ENCODE data around the gene CCL2.
A peak's percentile ranks its signal among the peaks of the same experiment; 100 is the strongest.

CCL2 gene

GRCh38 chr17:34303606-34304005 is 48.5 kb downstream of the CCL2 start:
- no peak for DNase-seq (ENCODE audit: low read depth)
- TF ChIP-seq CTCF (conservative IDR thresholded peaks at IDR 0.05; ENCODE audit: control insufficient read depth, insufficient read depth, low read depth, low read length) = no peak
- H3K4me3 ChIP-seq (ENCODE audit: control insufficient read depth, low read depth, low read length) = no peak overlapping the region

DNA sequence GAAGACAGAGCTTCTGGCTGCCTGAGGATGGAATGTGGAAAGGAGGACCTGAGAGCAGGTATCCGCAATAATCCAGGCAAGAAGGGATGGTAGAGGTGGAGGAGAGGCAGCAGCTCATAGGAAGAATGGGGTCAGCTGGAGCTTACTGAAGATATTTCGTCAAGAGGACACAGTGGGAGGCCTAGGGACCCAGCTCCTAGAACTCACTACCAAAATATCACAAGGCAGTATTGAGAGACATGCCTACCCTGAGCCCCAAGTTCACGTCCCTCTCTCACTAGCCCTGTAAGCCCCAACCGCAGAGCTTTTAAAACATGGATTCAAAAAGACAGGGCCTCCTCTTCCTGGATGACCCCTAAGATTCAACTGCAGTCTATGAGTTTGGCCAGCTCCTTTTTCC is 50.0 kb downstream of the CCL2 start:
- no peak for TF ChIP-seq CTCF (conservative IDR thresholded peaks at IDR 0.05; ENCODE audit: control insufficient read depth, insufficient read depth, low read depth, low read length)
- DNase-seq (ENCODE audit: low read depth) = no peak
- no peak overlapping the region for H3K4me3 ChIP-seq (ENCODE audit: control insufficient read depth, low read depth, low read length)

- H3K4me3 ChIP-seq (ENCODE audit: control insufficient read depth, low read depth, low read length) = no peak overlapping the region
- DNase-seq (ENCODE audit: low read depth) = peak; percentile 43
- no peak for TF ChIP-seq CTCF (conservative IDR thresholded peaks at IDR 0.05; ENCODE audit: control insufficient read depth, insufficient read depth, low read depth, low read length)
These were observed 50.5 kb downstream of the CCL2 start for GRCh38 chr17:34305606-34306005.

DNA sequence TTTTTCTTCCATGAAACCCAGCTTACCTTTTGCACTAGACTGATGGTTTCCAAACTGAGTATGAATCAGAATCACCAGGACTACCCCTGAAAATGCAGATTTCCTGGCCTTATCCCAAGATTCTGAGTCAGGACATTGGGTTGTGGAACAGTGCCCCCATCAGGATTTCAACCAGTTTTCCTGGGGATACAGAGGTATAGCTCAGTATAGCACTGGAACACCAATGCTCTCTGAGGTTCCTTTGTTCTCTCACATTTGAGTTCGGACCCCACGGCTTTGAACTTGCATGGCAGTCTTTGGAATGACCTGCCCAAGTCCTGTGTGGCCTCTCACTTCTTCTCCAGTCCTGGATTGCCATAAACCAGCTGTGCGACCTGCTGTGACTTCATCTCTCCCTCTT is 51.4 kb downstream of the CCL2 start:
- H3K4me3 ChIP-seq (ENCODE audit: control insufficient read depth, low read depth, low read length) = no peak overlapping the region
- peak; percentile 92 for DNase-seq (ENCODE audit: low read depth)

More for the DNA sequence above, 51.4 kb downstream of the CCL2 start:
- TF ChIP-seq CTCF (conservative IDR thresholded peaks at IDR 0.05; ENCODE audit: control insufficient read depth, insufficient read depth, low read depth, low read length) = peak; percentile 79

Data from fibroblast of mammary gland (primary cell).